Body of pancreas (tissue), 4 donors: Measurements from ENCODE around the gene ANTXR2.

Source experiments
- CTCF ChIP-seq, 7 experiments: fragments of 450-650 bp in 4 of 7; fragments of 200-600 bp in 3 of 7; sonication (generic) in 3 of 7; IDR thresholded peaks; one replicate each; pipeline ENCODE4 v1.5.1; 2016 to 2019; ENCODE audit warnings: antibody characterized with exemption in 7 of 7
- POLR2A ChIP-seq, 3 donors: fragments of 450-650 bp; IDR thresholded peaks; one replicate each; pipeline ENCODE4 v1.6.1; 2016; ENCODE audit warnings: antibody characterized with exemption in 3 of 3, mild to moderate bottlenecking in 2 of 3

GRCh38 chr4:80114732-80115265 is 41.8 kb upstream of the ANTXR2 start:
- TF ChIP-seq POLR2A (IDR thresholded peaks at IDR 0.05) (no peak), CTCF (IDR thresholded peaks at IDR 0.05) (no peak)
